HG03175 (cell line): ENCODE data around the gene PRKCA.

Experiments used
- ATAC-seq: cut with Tn5 transposase; IDR thresholded peaks from one replicate; pipeline ENCODE4 v1.9.1; 2021; ENCODE audit warnings: mild to moderate bottlenecking, moderate library complexity; ENCODE audit not compliant: unreplicated experiment

Gene PRKCA

GRCh38 chr17:66638707-66639479 is 336.5 kb downstream of the PRKCA start:
- ATAC-seq = no peak

GRCh38 chr17:66643815-66644710 is 341.6 kb downstream of the PRKCA start:
- no peak for ATAC-seq

GRCh38 chr17:66645259-66645658 is 342.8 kb downstream of the PRKCA start:
- ATAC-seq = no peak

- ATAC-seq = no peak
Measured at GRCh38 chr17:66647391-66647983, 345.1 kb downstream of the PRKCA start.

- no peak for ATAC-seq
Measured at GRCh38 chr17:66649818-66650543, 347.6 kb downstream of the PRKCA start.

GRCh38 chr17:66650544-66650877 is 348.1 kb downstream of the PRKCA start:
- ATAC-seq = no peak

- ATAC-seq = no peak
Measured at GRCh38 chr17:66652840-66653507, 350.6 kb downstream of the PRKCA start.

GRCh38 chr17:66654106-66654740 is 351.8 kb downstream of the PRKCA start:
- ATAC-seq = no peak

GRCh38 chr17:66654764-66655163 is 352.4 kb downstream of the PRKCA start:
- no peak for ATAC-seq

GRCh38 chr17:66655461-66655860 is 353.0 kb downstream of the PRKCA start:
- ATAC-seq = no peak

- no peak for ATAC-seq
Measured at GRCh38 chr17:66655861-66656260, 353.4 kb downstream of the PRKCA start.

- ATAC-seq = peak; percentile 60
Measured at GRCh38 chr17:66661411-66662256, 359.2 kb downstream of the PRKCA start.

GRCh38 chr17:66662496-66662895 is 360.1 kb downstream of the PRKCA start:
- no peak for ATAC-seq

GRCh38 chr17:66663041-66663606 is 360.7 kb downstream of the PRKCA start:
- no peak for ATAC-seq

GRCh38 chr17:66664336-66664735 is 361.9 kb downstream of the PRKCA start:
- ATAC-seq = no peak

GRCh38 chr17:66665194-66665593 is 362.8 kb downstream of the PRKCA start:
- no peak for ATAC-seq

GRCh38 chr17:66667090-66667489 is 364.7 kb downstream of the PRKCA start:
- ATAC-seq = no peak

- ATAC-seq = no peak
Measured at GRCh38 chr17:66667491-66668030, 365.1 kb downstream of the PRKCA start.

- no peak for ATAC-seq
Measured at GRCh38 chr17:66670206-66670605, 367.8 kb downstream of the PRKCA start.
